ENCODE data around the gene GINM1.

Gene GINM1

DNA sequence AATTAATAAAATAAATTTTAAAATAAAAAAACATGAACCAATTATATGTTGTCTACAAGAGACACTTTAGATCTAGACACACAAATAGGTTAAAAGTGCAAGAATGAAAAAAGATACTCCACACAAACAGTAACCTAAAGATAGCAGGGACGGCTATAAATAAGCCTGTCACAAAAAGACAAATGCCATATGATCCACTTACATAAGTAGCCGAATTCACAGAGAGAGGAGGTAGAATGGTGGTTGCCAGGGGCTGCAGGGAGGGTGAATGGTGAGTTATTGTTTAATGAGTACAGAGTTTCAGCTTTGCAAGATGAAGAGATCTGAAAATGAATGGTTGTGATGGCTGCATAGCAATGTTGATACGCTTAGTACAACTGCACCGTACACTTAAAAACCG is 49.6 kb downstream of the GINM1 start:
- TF ChIP-seq ZBTB7A (IDR thresholded peaks at IDR 0.05; ENCODE audit: low read depth) (no peak), MAX (IDR thresholded peaks at IDR 0.05) (no peak), TCF12 (IDR thresholded peaks at IDR 0.05; ENCODE audit: low read depth) (no peak), RAD21 (IDR thresholded peaks at IDR 0.05; ENCODE audit: low read depth) (no peak), NFIC (IDR thresholded peaks at IDR 0.05) (no peak)

DNA sequence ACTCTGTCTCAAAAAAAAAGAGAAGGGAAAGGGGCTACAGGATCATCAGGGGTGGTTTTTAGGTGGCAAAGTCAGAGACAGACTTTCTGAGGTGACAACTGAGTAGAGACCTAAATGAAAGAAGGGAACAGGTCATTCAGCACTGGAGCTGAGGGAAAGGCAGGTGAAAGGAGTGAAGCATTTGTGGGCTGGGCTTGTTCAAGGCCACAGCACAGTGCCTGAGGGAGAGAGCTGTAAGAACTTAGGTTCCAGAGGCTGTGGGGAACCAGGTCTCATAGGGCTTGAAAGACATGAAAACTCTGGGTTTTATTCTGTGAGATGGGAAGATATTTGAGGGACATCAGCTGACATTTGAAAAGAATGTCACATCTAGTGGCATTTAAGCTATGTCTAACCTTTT is 61.5 kb downstream of the GINM1 start:
- TF ChIP-seq YY1 (IDR thresholded peaks at IDR 0.05; ENCODE audit: low read depth), result no peak
- TF ChIP-seq FOXM1 (IDR thresholded peaks at IDR 0.05; ENCODE audit: borderline replicate concordance, low read depth), result no peak
- TF ChIP-seq NFIC (IDR thresholded peaks at IDR 0.05), result no peak
- no peak for TF ChIP-seq USF1 (IDR thresholded peaks at IDR 0.05)
- no peak for TF ChIP-seq TCF12 (IDR thresholded peaks at IDR 0.05; ENCODE audit: low read depth)
- TF ChIP-seq TEAD4 (IDR thresholded peaks at IDR 0.05), result no peak
- TF ChIP-seq REST (IDR thresholded peaks at IDR 0.05; ENCODE audit: low read depth), result no peak
- TF ChIP-seq CREB1 (IDR thresholded peaks at IDR 0.05; ENCODE audit: low read depth), result no peak
- TF ChIP-seq EP300 (IDR thresholded peaks at IDR 0.05; ENCODE audit: borderline replicate concordance), result no peak
- no peak for TF ChIP-seq TAF1 (IDR thresholded peaks at IDR 0.05; ENCODE audit: low read depth)
- no peak for TF ChIP-seq CEBPB (IDR thresholded peaks at IDR 0.05)
- no peak for TF ChIP-seq MAX (IDR thresholded peaks at IDR 0.05)
- TF ChIP-seq ZBTB7A (IDR thresholded peaks at IDR 0.05; ENCODE audit: low read depth), result no peak
- no peak for TF ChIP-seq RAD21 (IDR thresholded peaks at IDR 0.05; ENCODE audit: low read depth)
- TF ChIP-seq EGR1 (IDR thresholded peaks at IDR 0.05), result no peak

DNA sequence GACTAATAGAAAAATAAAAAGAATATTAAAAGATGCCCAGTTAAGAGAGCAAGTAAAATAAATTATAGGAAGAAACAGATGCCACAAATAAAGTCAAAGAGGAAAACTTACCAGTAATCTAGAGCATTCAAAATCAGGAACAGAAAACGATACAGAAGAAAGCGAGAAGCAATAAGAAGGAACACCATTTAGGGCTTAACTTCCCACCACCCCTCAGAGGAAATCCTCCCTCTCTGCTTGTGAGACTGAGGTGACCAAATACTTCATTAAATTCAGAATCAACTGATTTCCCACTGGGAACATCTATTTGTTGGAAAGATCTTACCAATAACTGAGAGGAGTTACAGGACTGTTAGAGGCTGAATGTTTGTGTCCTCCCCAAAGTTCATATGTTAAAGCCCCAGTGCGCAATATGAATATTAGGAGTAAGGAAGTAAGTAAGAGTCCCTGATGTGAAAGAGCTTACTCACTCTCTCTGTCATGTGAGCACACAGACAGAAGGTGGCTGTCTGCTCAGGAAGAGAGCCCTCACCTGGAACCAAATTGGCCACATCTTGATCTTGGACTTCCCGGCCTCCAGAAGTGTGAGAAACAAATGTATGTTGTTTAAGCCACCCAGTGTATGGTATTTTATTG is 62.8 kb downstream of the GINM1 start:
- no peak for TF ChIP-seq TEAD4 (IDR thresholded peaks at IDR 0.05)
- TF ChIP-seq NFIC (IDR thresholded peaks at IDR 0.05), result no peak
- no peak for TF ChIP-seq YY1 (IDR thresholded peaks at IDR 0.05; ENCODE audit: low read depth)
- TF ChIP-seq TAF1 (IDR thresholded peaks at IDR 0.05; ENCODE audit: low read depth), result no peak
- no peak for TF ChIP-seq FOXM1 (IDR thresholded peaks at IDR 0.05; ENCODE audit: borderline replicate concordance, low read depth)
- TF ChIP-seq USF1 (IDR thresholded peaks at IDR 0.05), result no peak
- TF ChIP-seq MAX (IDR thresholded peaks at IDR 0.05), result no peak
- TF ChIP-seq EP300 (IDR thresholded peaks at IDR 0.05; ENCODE audit: borderline replicate concordance), result no peak
- no peak for TF ChIP-seq EGR1 (IDR thresholded peaks at IDR 0.05)
- TF ChIP-seq CEBPB (IDR thresholded peaks at IDR 0.05), result no peak
- no peak for TF ChIP-seq REST (IDR thresholded peaks at IDR 0.05; ENCODE audit: low read depth)
- TF ChIP-seq RAD21 (IDR thresholded peaks at IDR 0.05; ENCODE audit: low read depth), result no peak
- no peak for TF ChIP-seq TCF12 (IDR thresholded peaks at IDR 0.05; ENCODE audit: low read depth)
- TF ChIP-seq CREB1 (IDR thresholded peaks at IDR 0.05; ENCODE audit: low read depth), result no peak
- TF ChIP-seq ZBTB7A (IDR thresholded peaks at IDR 0.05; ENCODE audit: low read depth), result no peak

GRCh38 chr6:149634315-149634714 is 68.1 kb downstream of the GINM1 start:
- TF ChIP-seq EP300 (IDR thresholded peaks at IDR 0.05; ENCODE audit: borderline replicate concordance) (no peak), NFIC (IDR thresholded peaks at IDR 0.05) (no peak), RAD21 (IDR thresholded peaks at IDR 0.05; ENCODE audit: low read depth) (no peak), YY1 (IDR thresholded peaks at IDR 0.05; ENCODE audit: low read depth) (no peak), TCF12 (IDR thresholded peaks at IDR 0.05; ENCODE audit: low read depth) (no peak), FOXM1 (IDR thresholded peaks at IDR 0.05; ENCODE audit: borderline replicate concordance, low read depth) (no peak), USF1 (IDR thresholded peaks at IDR 0.05) (no peak), TEAD4 (IDR thresholded peaks at IDR 0.05) (no peak), MAX (IDR thresholded peaks at IDR 0.05) (no peak), CEBPB (IDR thresholded peaks at IDR 0.05) (no peak), TAF1 (IDR thresholded peaks at IDR 0.05; ENCODE audit: low read depth) (no peak), EGR1 (IDR thresholded peaks at IDR 0.05) (no peak), CREB1 (IDR thresholded peaks at IDR 0.05; ENCODE audit: low read depth) (no peak), REST (IDR thresholded peaks at IDR 0.05; ENCODE audit: low read depth) (no peak), ZBTB7A (IDR thresholded peaks at IDR 0.05; ENCODE audit: low read depth) (no peak)

Measured in Ishikawa (cell line).